ENCODE measurements around the gene SUPT3H.

Gene SUPT3H

DNA sequence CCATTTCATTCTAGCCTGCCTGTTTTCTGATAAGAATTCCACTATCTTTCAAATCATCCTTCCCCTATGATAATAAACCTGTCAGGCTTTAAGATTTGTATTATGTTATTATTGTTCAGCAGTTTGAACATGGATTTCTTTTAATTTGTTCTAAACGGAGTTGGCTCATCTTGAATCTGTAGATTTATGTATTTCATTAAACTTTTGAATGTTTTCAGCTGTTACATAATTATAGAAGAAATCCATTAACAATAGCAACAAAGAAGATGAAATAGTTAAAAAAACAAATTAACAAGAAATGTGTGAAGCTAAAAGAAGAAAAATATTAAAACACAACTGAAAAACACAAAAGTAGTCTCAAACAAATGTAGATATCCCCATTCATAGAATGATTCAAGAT, 273.3 kb downstream of the SUPT3H start:
- TF ChIP-seq TEAD4 (IDR thresholded peaks at IDR 0.05), result no peak
- no peak for TF ChIP-seq TAF1 (IDR thresholded peaks at IDR 0.05; ENCODE audit: low read depth)
- no peak for TF ChIP-seq CREB1 (IDR thresholded peaks at IDR 0.05; ENCODE audit: low read depth)
- no peak for TF ChIP-seq NFIC (IDR thresholded peaks at IDR 0.05)
- TF ChIP-seq YY1 (IDR thresholded peaks at IDR 0.05; ENCODE audit: low read depth), result no peak
- TF ChIP-seq, protein P1, sequence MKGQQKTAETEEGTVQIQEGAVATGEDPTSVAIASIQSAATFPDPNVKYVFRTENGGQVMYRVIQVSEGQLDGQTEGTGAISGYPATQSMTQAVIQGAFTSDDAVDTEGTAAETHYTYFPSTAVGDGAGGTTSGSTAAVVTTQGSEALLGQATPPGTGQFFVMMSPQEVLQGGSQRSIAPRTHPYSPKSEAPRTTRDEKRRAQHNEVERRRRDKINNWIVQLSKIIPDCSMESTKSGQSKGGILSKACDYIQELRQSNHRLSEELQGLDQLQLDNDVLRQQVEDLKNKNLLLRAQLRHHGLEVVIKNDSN (IDR thresholded peaks at IDR 0.05), result no peak
- TF ChIP-seq CEBPB (IDR thresholded peaks at IDR 0.05), result no peak
- TF ChIP-seq, protein P2, sequence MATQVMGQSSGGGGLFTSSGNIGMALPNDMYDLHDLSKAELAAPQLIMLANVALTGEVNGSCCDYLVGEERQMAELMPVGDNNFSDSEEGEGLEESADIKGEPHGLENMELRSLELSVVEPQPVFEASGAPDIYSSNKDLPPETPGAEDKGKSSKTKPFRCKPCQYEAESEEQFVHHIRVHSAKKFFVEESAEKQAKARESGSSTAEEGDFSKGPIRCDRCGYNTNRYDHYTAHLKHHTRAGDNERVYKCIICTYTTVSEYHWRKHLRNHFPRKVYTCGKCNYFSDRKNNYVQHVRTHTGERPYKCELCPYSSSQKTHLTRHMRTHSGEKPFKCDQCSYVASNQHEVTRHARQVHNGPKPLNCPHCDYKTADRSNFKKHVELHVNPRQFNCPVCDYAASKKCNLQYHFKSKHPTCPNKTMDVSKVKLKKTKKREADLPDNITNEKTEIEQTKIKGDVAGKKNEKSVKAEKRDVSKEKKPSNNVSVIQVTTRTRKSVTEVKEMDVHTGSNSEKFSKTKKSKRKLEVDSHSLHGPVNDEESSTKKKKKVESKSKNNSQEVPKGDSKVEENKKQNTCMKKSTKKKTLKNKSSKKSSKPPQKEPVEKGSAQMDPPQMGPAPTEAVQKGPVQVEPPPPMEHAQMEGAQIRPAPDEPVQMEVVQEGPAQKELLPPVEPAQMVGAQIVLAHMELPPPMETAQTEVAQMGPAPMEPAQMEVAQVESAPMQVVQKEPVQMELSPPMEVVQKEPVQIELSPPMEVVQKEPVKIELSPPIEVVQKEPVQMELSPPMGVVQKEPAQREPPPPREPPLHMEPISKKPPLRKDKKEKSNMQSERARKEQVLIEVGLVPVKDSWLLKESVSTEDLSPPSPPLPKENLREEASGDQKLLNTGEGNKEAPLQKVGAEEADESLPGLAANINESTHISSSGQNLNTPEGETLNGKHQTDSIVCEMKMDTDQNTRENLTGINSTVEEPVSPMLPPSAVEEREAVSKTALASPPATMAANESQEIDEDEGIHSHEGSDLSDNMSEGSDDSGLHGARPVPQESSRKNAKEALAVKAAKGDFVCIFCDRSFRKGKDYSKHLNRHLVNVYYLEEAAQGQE (IDR thresholded peaks at IDR 0.05; ENCODE audit: low read depth), result no peak
- no peak for TF ChIP-seq MAX (IDR thresholded peaks at IDR 0.05)
- TF ChIP-seq FOXM1 (IDR thresholded peaks at IDR 0.05; ENCODE audit: borderline replicate concordance, low read depth), result no peak
- TF ChIP-seq EGR1 (IDR thresholded peaks at IDR 0.05), result no peak
- TF ChIP-seq EP300 (IDR thresholded peaks at IDR 0.05; ENCODE audit: borderline replicate concordance), result no peak
- TF ChIP-seq TCF12 (IDR thresholded peaks at IDR 0.05; ENCODE audit: low read depth), result no peak
- no peak for TF ChIP-seq RAD21 (IDR thresholded peaks at IDR 0.05; ENCODE audit: low read depth)
- no peak for TF ChIP-seq ZBTB7A (IDR thresholded peaks at IDR 0.05; ENCODE audit: low read depth)

GRCh38 chr6:45098256-45098655, 279.5 kb downstream of the SUPT3H start:
- no peak for TF ChIP-seq EP300 (IDR thresholded peaks at IDR 0.05; ENCODE audit: borderline replicate concordance)
- TF ChIP-seq NFIC (IDR thresholded peaks at IDR 0.05), result no peak
- no peak for TF ChIP-seq CEBPB (IDR thresholded peaks at IDR 0.05)
- TF ChIP-seq EGR1 (IDR thresholded peaks at IDR 0.05), result no peak
- TF ChIP-seq TAF1 (IDR thresholded peaks at IDR 0.05; ENCODE audit: low read depth), result no peak
- no peak for TF ChIP-seq ZBTB7A (IDR thresholded peaks at IDR 0.05; ENCODE audit: low read depth)
- no peak for TF ChIP-seq CREB1 (IDR thresholded peaks at IDR 0.05; ENCODE audit: low read depth)
- no peak for TF ChIP-seq YY1 (IDR thresholded peaks at IDR 0.05; ENCODE audit: low read depth)

DNA sequence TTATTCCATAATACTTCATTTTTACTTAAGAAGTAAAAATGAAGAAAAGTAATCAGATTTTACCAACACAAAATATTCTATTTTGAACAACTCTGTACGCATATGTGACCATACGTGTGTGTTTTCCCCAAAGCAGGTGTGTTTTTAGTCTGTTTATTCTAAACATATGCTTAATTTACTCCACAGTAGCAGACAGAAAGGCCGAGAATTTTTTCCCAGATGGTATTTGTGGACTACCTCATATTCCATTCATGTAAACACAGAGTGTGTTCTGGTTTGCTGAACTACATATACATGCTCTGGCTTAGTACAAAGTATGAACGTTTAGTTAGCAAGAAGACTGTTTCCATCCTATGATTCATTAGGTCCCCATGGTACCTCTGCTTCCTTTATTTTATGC, 282.9 kb downstream of the SUPT3H start:
- TF ChIP-seq TAF1 (IDR thresholded peaks at IDR 0.05; ENCODE audit: low read depth) (no peak), CREB1 (IDR thresholded peaks at IDR 0.05; ENCODE audit: low read depth) (no peak), MAX (IDR thresholded peaks at IDR 0.05) (no peak), CEBPB (IDR thresholded peaks at IDR 0.05) (no peak), FOXM1 (IDR thresholded peaks at IDR 0.05; ENCODE audit: borderline replicate concordance, low read depth) (no peak), NFIC (IDR thresholded peaks at IDR 0.05) (no peak), ZBTB7A (IDR thresholded peaks at IDR 0.05; ENCODE audit: low read depth) (no peak), EP300 (IDR thresholded peaks at IDR 0.05; ENCODE audit: borderline replicate concordance) (no peak), EGR1 (IDR thresholded peaks at IDR 0.05) (no peak), RAD21 (IDR thresholded peaks at IDR 0.05; ENCODE audit: low read depth) (no peak), YY1 (IDR thresholded peaks at IDR 0.05; ENCODE audit: low read depth) (no peak), TCF12 (IDR thresholded peaks at IDR 0.05; ENCODE audit: low read depth) (no peak), TEAD4 (IDR thresholded peaks at IDR 0.05) (no peak)
- TF ChIP-seq, protein P1 (IDR thresholded peaks at IDR 0.05), result no peak
- TF ChIP-seq, protein P2 (IDR thresholded peaks at IDR 0.05; ENCODE audit: low read depth), result no peak

- TF ChIP-seq MAX (IDR thresholded peaks at IDR 0.05) (no peak), TAF1 (IDR thresholded peaks at IDR 0.05; ENCODE audit: low read depth) (no peak), CEBPB (IDR thresholded peaks at IDR 0.05) (no peak), NFIC (IDR thresholded peaks at IDR 0.05) (no peak), FOXM1 (IDR thresholded peaks at IDR 0.05; ENCODE audit: borderline replicate concordance, low read depth) (no peak), TCF12 (IDR thresholded peaks at IDR 0.05; ENCODE audit: low read depth) (no peak), TEAD4 (IDR thresholded peaks at IDR 0.05) (no peak), EP300 (IDR thresholded peaks at IDR 0.05; ENCODE audit: borderline replicate concordance) (no peak), RAD21 (IDR thresholded peaks at IDR 0.05; ENCODE audit: low read depth) (no peak), ZBTB7A (IDR thresholded peaks at IDR 0.05; ENCODE audit: low read depth) (no peak), CREB1 (IDR thresholded peaks at IDR 0.05; ENCODE audit: low read depth) (no peak), EGR1 (IDR thresholded peaks at IDR 0.05) (no peak), YY1 (IDR thresholded peaks at IDR 0.05; ENCODE audit: low read depth) (no peak)
- TF ChIP-seq, protein P1 (IDR thresholded peaks at IDR 0.05), result no peak
- TF ChIP-seq, protein P2 (IDR thresholded peaks at IDR 0.05; ENCODE audit: low read depth), result no peak
Observed at GRCh38 chr6:45092135-45092534, 285.6 kb downstream of the SUPT3H start.
